ENCODE results near the gene ZER1.

The ZER1 gene

DNA sequence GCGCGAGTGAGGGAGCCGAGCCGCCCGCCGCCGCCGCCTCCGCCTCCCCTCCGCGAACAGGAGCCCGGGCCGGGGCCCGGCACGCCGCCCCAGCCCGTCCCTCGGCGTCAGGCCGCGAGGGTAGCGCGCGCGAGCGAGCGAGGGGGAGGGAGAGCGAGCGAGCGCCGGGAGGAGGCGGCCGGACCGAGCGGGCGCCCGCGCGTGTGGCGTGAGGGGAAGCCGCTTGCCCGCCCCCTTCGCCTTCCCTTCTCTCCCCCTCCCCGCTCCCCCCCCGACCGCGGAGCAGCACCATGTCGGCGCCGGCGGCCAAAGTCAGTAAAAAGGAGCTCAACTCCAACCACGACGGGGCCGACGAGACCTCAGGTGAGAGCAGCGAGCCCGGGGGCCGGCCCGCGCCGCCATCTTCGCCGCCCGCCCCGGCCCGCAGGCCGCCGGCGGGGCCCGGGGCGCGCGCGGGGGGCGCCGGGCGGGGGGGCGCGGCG, 82.4 kb downstream of the ZER1 start:
- no peak for DNase-seq

DNA sequence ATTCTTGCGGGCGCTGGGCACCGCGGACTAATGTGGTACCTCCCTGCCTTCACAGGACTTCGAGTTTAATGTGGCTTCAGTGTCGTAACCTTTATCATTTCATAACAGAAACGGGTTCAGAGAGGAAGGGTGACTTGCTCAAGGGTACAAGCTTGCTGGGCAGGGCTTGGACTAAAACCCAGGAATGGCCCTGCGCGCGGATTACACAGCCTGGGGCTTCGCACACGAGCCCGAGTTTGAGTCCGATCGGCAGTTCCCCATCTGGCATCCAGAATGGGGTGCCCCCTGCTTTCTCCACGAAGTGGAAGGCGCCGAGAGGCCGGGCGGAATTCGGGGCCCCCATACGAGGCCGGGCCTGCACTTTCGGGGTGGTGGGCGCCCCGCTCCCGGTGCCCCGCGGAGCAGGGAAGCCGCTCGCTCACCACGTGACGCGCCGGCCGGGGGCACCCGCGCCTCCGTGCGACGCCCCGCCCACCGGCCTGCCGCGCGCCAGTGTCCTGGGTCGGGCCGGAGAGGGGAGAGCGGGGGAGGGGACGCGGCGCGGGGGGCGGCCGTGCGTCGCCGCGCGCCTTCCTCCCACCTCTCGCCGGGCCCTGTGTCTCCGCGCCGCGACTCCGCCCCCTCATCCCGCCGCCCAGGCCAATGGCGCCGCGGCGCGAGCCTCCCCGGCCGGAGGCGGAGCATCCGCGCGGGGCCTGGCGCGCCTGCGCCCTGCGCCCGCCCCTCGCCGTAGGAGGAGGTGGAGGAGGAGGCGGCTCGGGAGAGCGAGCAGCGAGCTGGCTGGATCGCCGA, 83.0 kb downstream of the ZER1 start, which contains the start of gene SET:
TSS of gene SET (plus strand) at position 722 of the 792 bp plus-strand sequence. CDS start 361 bp downstream, outside the sequence.
- peak; percentile 97 for DNase-seq

DNA sequence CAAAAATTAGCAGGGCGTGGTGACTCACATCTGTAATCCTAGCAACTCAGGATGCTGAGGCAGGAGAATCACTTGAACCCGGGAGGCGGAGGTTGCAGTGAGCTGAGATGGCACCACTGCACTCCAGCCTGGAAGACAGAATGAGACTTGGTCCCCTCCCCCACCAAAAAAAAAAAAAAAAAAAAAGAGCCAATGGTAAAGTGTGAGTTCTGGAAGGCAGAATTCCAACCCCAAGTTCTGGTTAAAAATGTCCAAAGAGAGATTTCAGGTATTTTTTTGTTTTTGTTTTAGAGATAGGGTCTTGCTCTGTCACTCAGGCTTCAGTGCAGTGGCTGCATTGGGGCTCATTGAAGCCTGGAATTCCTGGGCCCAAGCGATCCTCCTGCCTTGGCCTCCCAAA, 84.3 kb downstream of the ZER1 start:
- DNase-seq = no peak

DNA sequence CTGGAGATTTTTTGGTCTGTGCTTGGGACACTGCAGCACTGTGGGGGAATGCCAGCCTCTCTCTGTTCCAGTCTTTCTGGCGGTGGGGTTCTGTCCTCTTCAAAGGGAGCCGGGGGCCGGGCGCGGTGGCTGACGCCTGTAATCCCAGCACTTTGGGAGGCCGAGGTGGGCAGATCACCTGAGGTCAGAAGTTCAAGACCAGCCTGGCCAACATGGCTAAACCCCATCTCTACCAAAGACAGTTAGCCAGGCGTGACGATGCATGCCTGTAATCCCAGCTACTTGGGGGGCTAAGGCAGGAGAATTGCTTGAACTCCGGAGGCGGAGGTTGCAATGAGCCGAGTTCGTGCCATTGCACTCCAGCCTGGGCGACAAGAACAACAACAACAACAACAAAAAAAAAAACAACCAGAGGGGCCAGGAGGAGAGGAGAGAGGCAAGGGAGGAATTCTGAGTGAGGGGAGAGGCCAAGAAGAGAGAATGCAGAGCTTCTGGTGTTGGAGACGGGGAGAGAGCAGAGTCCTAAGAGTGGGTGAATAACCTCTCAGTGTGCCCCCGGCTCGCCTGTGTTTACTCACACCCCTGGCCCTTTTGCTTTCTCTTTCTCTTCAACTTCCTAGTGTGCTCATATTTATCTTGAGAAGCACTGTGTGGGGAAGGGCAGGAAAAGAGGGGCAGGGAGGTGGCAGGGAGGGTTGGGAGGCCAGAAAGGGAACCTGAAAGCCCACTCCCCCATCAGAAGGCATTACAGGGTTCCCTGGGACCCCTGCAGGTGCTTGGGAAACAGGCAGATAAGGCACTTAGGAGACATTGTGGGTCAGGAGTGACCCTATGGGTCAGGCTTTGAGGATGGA, 85.9 kb downstream of the ZER1 start:
- DNase-seq = no peak

DNA sequence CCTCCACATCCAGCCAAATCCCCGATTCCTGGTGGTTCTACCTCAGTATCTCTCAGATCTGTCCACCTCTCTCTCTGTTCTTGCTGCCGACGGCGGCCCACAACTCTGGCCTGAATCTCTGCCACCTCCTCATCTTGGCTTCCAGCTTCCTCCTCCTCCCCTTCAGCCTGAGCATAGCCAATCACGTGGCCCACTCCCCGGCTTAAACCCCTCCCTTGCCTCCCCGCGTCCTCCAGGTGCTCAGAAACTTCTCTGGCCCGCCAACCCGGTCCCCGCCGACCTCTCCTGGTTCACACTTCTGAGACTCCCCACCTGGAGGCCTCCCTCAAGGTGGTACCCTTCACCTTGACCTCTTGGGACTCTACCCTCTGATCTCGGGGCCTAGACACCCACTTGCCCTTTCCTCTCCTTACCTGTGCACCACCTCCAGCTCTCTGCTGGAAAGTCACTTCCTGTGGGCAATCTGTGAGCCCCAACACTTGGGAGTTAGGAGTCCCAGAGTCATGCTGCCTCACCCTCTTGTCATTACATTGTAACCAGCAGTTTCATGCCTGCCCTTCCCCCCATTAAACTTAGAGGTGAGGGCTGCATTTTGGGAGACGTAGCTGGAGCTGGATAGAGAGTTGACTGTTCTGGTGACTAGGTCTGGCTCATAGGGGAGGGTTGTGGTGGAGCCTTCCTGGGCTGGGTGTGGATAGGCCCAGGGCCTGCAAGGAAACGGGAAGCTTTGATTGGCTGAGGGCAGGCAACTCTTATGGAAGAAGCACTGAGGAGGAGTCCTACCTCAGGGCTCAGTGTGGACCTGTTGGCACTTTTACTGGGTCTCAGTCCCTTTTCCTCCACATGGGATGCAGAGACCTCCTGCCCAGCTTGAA, 87.2 kb downstream of the ZER1 start:
- peak; percentile 90 for DNase-seq

DNA sequence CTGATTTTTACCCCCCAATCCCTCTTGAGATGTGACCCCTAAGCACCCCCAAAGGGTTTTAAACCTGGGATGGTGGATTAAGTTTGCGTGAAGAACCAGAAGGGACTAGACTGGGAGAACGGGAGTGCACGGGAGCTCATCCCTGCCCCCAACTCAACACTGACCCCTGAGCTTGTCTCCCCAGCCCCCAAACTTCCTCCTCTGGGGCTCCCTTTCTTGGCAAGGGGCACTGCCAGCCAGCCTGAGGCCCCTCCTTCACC, 87.7 kb downstream of the ZER1 start:
- no peak for DNase-seq

DNA sequence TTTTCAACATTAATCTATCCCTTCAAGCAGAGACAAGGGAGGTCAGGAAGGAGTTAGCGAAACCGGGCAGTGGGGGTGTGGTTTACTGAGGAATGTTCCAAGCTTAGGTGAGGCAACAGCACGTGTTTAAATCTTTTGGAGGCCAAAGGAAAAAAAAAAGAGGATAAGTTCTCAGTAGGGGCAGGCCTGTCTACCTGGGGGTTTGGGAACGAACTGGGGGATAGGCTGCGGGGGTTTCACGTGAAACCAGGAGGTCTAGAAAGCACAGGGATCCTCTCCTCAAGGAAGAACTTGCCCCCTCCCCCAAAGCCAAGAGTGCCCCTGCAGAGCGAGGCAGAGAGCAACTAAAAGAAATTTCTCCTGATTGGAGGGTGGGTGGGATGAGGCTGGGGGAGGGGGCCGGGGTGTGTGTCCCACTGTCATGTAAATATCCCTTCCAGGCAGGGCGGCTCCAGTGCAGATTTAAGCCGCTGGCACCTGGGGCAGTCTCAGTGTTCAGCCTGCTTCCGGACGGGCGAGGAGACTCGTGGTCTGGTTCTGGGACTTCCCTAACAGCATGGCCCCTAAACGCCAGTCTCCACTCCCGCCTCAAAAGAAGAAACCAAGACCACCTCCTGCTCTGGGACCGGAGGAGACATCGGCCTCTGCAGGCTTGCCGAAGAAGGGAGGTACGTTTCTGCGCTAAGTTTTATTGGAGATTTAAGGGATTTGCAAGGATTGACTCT, 88.2 kb downstream of the ZER1 start:
- peak; percentile 51 for DNase-seq

Data from EL (cell line).